GM12892 (cell line): ENCODE results near the gene FUNDC2.

ENCODE experiments used
- POLR2A ChIP-seq: IDR thresholded peaks from 2 replicates; pipeline ENCODE4 v1.6.1; 2011; ENCODE audit warnings: low read depth, low read length, control low read depth
- TAF1 ChIP-seq: IDR thresholded peaks from 2 replicates; pipeline ENCODE4 v1.6.1; 2011; ENCODE audit warnings: low read depth, mild to moderate bottlenecking, control low read depth, low read length, borderline replicate concordance

DNA sequence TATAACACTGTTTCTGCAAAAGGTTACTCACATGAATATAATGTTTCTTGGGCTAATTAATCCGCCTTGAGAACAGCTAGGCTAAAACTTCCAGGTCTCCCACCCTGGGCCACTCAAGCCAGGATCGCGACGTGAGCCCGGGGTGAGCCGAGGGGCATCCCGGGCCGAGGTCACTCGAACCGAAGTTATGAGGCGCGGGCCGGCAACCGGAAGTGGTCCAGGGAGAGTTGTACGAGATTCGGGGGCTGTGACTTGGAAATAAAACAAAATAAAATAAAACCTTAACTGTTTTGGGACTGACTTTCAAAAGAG lies 44.0 kb downstream of the FUNDC2 start:
- TF ChIP-seq POLR2A (no peak), TAF1 (no peak)
